Esophagus muscularis mucosa (tissue), 4 donors: Measurements from ENCODE around the gene EML6. TPM values are rescaled to one million over a fixed set of nuclear protein-coding genes. Genes with fewer than 3 reads are reported as not detected.

ENCODE experiments used
- DNase-seq: peaks from one replicate; pipeline ENCODE4 v3.0.0-alpha.2; 2017; ENCODE audit errors: extremely low spot score
- H3K27ac ChIP-seq, 4 donors: fragments of 200-600 bp; sonication (generic); replicated peaks in 1 of 4; 1 replicate in 3 of 4; 2 replicates in 1 of 4; pipeline ENCODE4 v1.5.1; 2016 to 2019; ENCODE audit warnings: mild to moderate bottlenecking in 1 of 4
- H3K27me3 ChIP-seq, 4 donors: fragments of 200-600 bp; sonication (generic); one replicate each; pipeline versions ENCODE4 v1.5.1 to v1.6.0; 2016 to 2019
- H3K36me3 ChIP-seq, 4 donors: fragments of 200-600 bp; sonication (generic); one replicate each; pipeline ENCODE4 v1.5.1; 2016 to 2019
- H3K4me1 ChIP-seq, 4 donors: fragments of 200-600 bp; sonication (generic); one replicate each; pipeline ENCODE4 v1.5.1; 2016 to 2019
- H3K4me3 ChIP-seq, 4 donors: fragments of 200-600 bp; sonication (generic); 1 replicate in 2 of 4; 2 replicates in 2 of 4; pipeline ENCODE4 v1.5.1; 2016 to 2019; ENCODE audit warnings: mild to moderate bottlenecking in 4 of 4, moderate library complexity in 1 of 4
- H3K9me3 ChIP-seq, 4 donors: fragments of 200-600 bp; sonication (generic); 1 replicate in 3 of 4; 2 replicates in 1 of 4; pipeline ENCODE4 v1.5.1; 2016 to 2019
- CTCF ChIP-seq, 3 experiments: fragments of 200-600 bp in 2 of 3; fragments of 450-650 bp in 1 of 3; sonication (generic) in 2 of 3; IDR thresholded peaks; one replicate each; pipeline ENCODE4 v1.5.1; 2017 to 2019; ENCODE audit warnings: antibody characterized with exemption in 3 of 3, mild to moderate bottlenecking in 2 of 3, moderate library complexity in 1 of 3
- EP300 ChIP-seq: sonication (generic); formaldehyde crosslinking; IDR thresholded peaks from one replicate; pipeline ENCODE4 v1.6.1; 2017; ENCODE audit warnings: antibody characterized with exemption
- POLR2A ChIP-seq: fragments of 450-650 bp; IDR thresholded peaks from one replicate; pipeline ENCODE4 v1.6.1; 2017; ENCODE audit warnings: antibody characterized with exemption, moderate library complexity, mild to moderate bottlenecking, low read depth
- POLR2AphosphoS5 ChIP-seq, 2 donors: sonication (generic); formaldehyde crosslinking; IDR thresholded peaks; one replicate each; pipeline ENCODE4 v1.6.1; 2017; ENCODE audit warnings: antibody characterized with exemption in 2 of 2
- WGBS: methylation state at CpG from one replicate; pipeline ENCODE4 v1.1.5; 2018; 5-methylcytosine and 5-hydroxymethylcytosine counted together
- intact Hi-C: fragments of 100-400 bp; cut with DNase I; formaldehyde crosslinking; loops from one replicate; pipeline ENCODE4 v1.15.1; 2023
- total RNA-seq, 4 donors: library from RNA; depleted of rRNA; stranded (reverse); fragments of >200 nt; gene quantifications; one replicate each; pipeline versions ENCODE4 v1.1.0 to v1.2.1, GENCODE V29; 2016

EML6 gene
- total RNA-seq, 4 donors from 2014 or later = 0.75 to 4.6 (median 0.89) TPM

- DNase-seq = no peak
- Histone ChIP-seq H3K27ac (no peak overlapping the region), H3K4me3 (no peak overlapping the region), H3K36me3 (no peaks in the 10 kb centered on the region), H3K9me3 (no peaks in the 10 kb centered on the region), H3K4me1 (peaks cover 0 to 7% (median 2%) of the 10 kb centered on the region in 4 donors), H3K27me3 (no peaks in the 10 kb centered on the region)
- intact Hi-C loops = no loop called here
- TF ChIP-seq CTCF (IDR thresholded peaks at IDR 0.05) (no peak), POLR2A (no peak), EP300 (no peak), POLR2AphosphoS5 (IDR thresholded peaks at IDR 0.05) (no peak)
- 95% methylated on average over 2 of the region's 2 CpGs for WGBS
These were observed 39.9 kb upstream of the EML6 start for GRCh38 chr2:54683596-54683995.

- Histone ChIP-seq H3K27ac (no peak overlapping the region), H3K4me3 (no peak overlapping the region), H3K9me3 (no peaks in the 10 kb centered on the region), H3K36me3 (no peaks in the 10 kb centered on the region), H3K27me3 (no peaks in the 10 kb centered on the region), H3K4me1 (peaks cover 0 to 7% (median 2%) of the 10 kb centered on the region in 4 donors)
- 85% methylated on average over 4 of the region's 4 CpGs for WGBS
- intact Hi-C loops = no loop called here
- DNase-seq = no peak
- TF ChIP-seq EP300 = no peak
- TF ChIP-seq CTCF (IDR thresholded peaks at IDR 0.05) = no peak
- no peak for TF ChIP-seq POLR2AphosphoS5 (IDR thresholded peaks at IDR 0.05)
- no peak for TF ChIP-seq POLR2A
These were observed 38.1 kb upstream of the EML6 start for GRCh38 chr2:54685263-54685775.

DNA sequence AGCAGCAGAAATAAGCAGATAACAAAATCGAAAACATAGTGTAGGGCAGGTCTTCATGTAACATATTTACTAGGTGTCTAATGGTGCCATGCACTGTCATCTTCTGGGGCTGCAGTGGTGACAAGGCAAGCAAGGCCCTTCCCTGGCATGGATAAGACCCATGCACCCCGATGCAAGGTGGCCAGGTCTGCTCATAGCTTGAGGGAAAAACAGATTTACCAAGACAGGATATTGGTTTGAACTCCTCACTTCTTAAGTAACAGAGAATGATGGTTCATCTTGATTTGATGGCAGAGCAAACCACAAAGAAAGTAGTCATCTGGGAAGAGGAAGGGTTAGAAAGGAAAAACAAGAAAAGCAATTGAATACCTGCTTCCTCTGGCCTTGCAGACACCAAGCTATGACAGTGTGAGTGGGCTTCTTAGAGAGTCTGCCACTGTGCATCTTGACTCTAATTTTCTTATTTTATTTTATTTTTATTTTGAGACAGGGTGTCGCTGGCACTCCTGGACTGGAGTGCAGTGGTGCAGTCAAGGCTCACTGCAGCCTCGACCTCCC lies 35.8 kb upstream of the EML6 start:
- TF ChIP-seq EP300 (no peak), CTCF (IDR thresholded peaks at IDR 0.05) (no peak), POLR2AphosphoS5 (IDR thresholded peaks at IDR 0.05) (no peak), POLR2A (no peak)
- Histone ChIP-seq H3K27me3 (no peaks in the 10 kb centered on the region), H3K4me3 (no peak overlapping the region), H3K4me1 (no peaks in the 10 kb centered on the region), H3K36me3 (no peaks in the 10 kb centered on the region), H3K27ac (no peak overlapping the region), H3K9me3 (no peaks in the 10 kb centered on the region)
- DNase-seq = no peak
- intact Hi-C loops = no loop called here
- WGBS = 92% methylated on average over 4 of the region's 4 CpGs

GRCh38 chr2:54691445-54692135 lies 31.9 kb upstream of the EML6 start:
- Histone ChIP-seq H3K27me3 (no peaks in the 10 kb centered on the region), H3K36me3 (no peaks in the 10 kb centered on the region), H3K4me1 (no peaks in the 10 kb centered on the region), H3K4me3 (no peak overlapping the region), H3K27ac (no peak overlapping the region), H3K9me3 (no peaks in the 10 kb centered on the region)
- intact Hi-C loops = no loop called here
- WGBS = 71% methylated on average over 6 of the region's 8 CpGs
- no peak for DNase-seq
- TF ChIP-seq POLR2AphosphoS5 (IDR thresholded peaks at IDR 0.05) (no peak), POLR2A (no peak), EP300 (no peak), CTCF (IDR thresholded peaks at IDR 0.05) (no peak)
